Keratinocyte (primary cell): Measurements from ENCODE around the gene FSTL5. TPM values are rescaled to one million over a fixed set of nuclear protein-coding genes. Genes with fewer than 3 reads are reported as not detected.

Source experiments
- DNase-seq: peaks from one replicate; pipeline ENCODE4 v3.0.0-alpha.2; 2011; ENCODE audit warnings: low read depth, missing footprints, low spot score
- FAIRE-seq: peaks from 2 replicates; lab custom pipeline; 2011; peaks lifted over from hg19 to GRCh38; lab: Jason Lieb, UNC
- H2AFZ ChIP-seq: 2 replicates; pipeline ENCODE4 v1.6.0; 2012; ENCODE audit warnings: low read length, control low read depth, inconsistent platforms; ENCODE audit not compliant: control insufficient read depth
- H3K27ac ChIP-seq: 2 replicates; pipeline ENCODE4 v1.5.1; 2011; ENCODE audit warnings: low read length; ENCODE audit not compliant: control insufficient read depth, insufficient read depth
- H3K27me3 ChIP-seq: 3 replicates; pipeline ENCODE4 v1.6.0; 2011; ENCODE audit warnings: low read length; ENCODE audit not compliant: control insufficient read depth, insufficient read depth; ENCODE audit errors: extremely low read depth
- H3K36me3 ChIP-seq, 2 experiments: 2 replicates in 1 of 2; 3 replicates in 1 of 2; pipeline ENCODE4 v1.5.1; 2011; ENCODE audit warnings: low read length in 2 of 2, mild to moderate bottlenecking in 1 of 2; ENCODE audit not compliant: control insufficient read depth in 2 of 2, insufficient read depth in 2 of 2; ENCODE audit errors: extremely low read depth in 1 of 2
- H3K4me1 ChIP-seq: 3 replicates; pipeline ENCODE4 v1.5.1; 2011; ENCODE audit warnings: low read length; ENCODE audit not compliant: control insufficient read depth, insufficient read depth; ENCODE audit errors: extremely low read depth
- H3K4me2 ChIP-seq: 3 replicates; pipeline ENCODE4 v1.6.0; 2011; ENCODE audit warnings: low read depth, low read length; ENCODE audit not compliant: control insufficient read depth, insufficient read depth; ENCODE audit errors: extremely low read depth
- H3K4me3 ChIP-seq, 3 experiments: fragments of 200-600 bp in 1 of 3; sonication (generic) in 1 of 3; 2 replicates in 2 of 3; 3 replicates in 1 of 3; pipeline ENCODE4 v1.5.1; 2011 to 2016; ENCODE audit warnings: low read length in 3 of 3, mild to moderate bottlenecking in 3 of 3, control low read depth in 2 of 3, inconsistent platforms in 1 of 3, low read depth in 1 of 3, mixed read lengths in 1 of 3, mixed run types in 1 of 3, moderate library complexity in 1 of 3; ENCODE audit not compliant: control insufficient read depth in 2 of 3, insufficient read depth in 2 of 3; ENCODE audit errors: extremely low read depth in 1 of 3
- H3K79me2 ChIP-seq: 2 replicates; pipeline ENCODE4 v1.6.0; 2012; ENCODE audit warnings: low read length; ENCODE audit not compliant: control insufficient read depth, insufficient read depth
- H3K9ac ChIP-seq: 3 replicates; pipeline ENCODE4 v1.6.0; 2011; ENCODE audit warnings: low read length; ENCODE audit not compliant: control insufficient read depth, insufficient read depth; ENCODE audit errors: extremely low read depth
- H3K9me1 ChIP-seq: 3 replicates; pipeline ENCODE4 v1.6.0; 2011; ENCODE audit warnings: low read length; ENCODE audit not compliant: control insufficient read depth, insufficient read depth; ENCODE audit errors: extremely low read depth
- H3K9me3 ChIP-seq: 2 replicates; pipeline ENCODE4 v1.5.1; 2012; ENCODE audit warnings: low read depth, low read length; ENCODE audit not compliant: control insufficient read depth
- H4K20me1 ChIP-seq: 3 replicates; pipeline ENCODE4 v1.6.0; 2011; ENCODE audit warnings: low read length; ENCODE audit not compliant: control insufficient read depth, insufficient read depth; ENCODE audit errors: extremely low read depth
- CTCF ChIP-seq, 3 experiments: IDR thresholded peaks in 1 of 3; conservative IDR thresholded peaks in 1 of 3; optimal IDR thresholded peaks in 1 of 3; 2 replicates in 2 of 3; 3 replicates in 1 of 3; pipeline versions ENCODE3 to v1.5.1; 2011; ENCODE audit warnings: low read length in 3 of 3, mild to moderate bottlenecking in 3 of 3, moderate library complexity in 2 of 3, control low read depth in 1 of 3, inconsistent platforms in 1 of 3; ENCODE audit not compliant: insufficient read depth in 2 of 3; ENCODE audit errors: extremely low read depth in 1 of 3
- EZH2 ChIP-seq: IDR thresholded peaks from one replicate; pipeline ENCODE4 v1.6.1; 2012; ENCODE audit warnings: inconsistent platforms, mild to moderate bottlenecking, low read length, moderate library complexity
- dilution Hi-C: fragments of 300-500 bp; cut with MboI; formaldehyde crosslinking; loops from one replicate; pipeline ENCODE4 v1.7.0; 2020; ENCODE audit warnings: low sequenced_read_pairs; ENCODE audit not compliant: extremely low pct_ligation_motif_present
- polyA plus RNA-seq, 5 experiments: library from polyadenylated mRNA; depleted of rRNA in 3 of 5; stranded (reverse) in 3 of 5; stranded (forward) in 1 of 5; unstranded in 1 of 5; fragments of >200 nt; gene quantifications; 1 replicate in 1 of 5; 2 replicates in 3 of 5; 3 replicates in 1 of 5; pipeline versions ENCODE4 v1.2.1 to v1.2.3, GENCODE V29; 2011 to 2012; ENCODE audit warnings: missing spikeins in 2 of 5, low read depth in 1 of 5, low replicate concordance in 1 of 5

FSTL5 gene
- polyA plus RNA-seq, 1 donor (not counting 4 experiments of a cell fraction or from before 2014, with no cell fraction given) = not detected

- Histone ChIP-seq H3K27me3 (no peaks in the 10 kb centered on the region), H3K4me2 (no peak overlapping the region), H3K9me1 (no peaks in the 10 kb centered on the region), H3K4me3 (no peak overlapping the region), H3K4me1 (no peaks in the 10 kb centered on the region), H4K20me1 (no peaks in the 10 kb centered on the region), H3K27ac (no peak overlapping the region), H3K9ac (no peak overlapping the region), H3K9me3 (no peaks in the 10 kb centered on the region), H3K79me2 (no peaks in the 10 kb centered on the region), H3K36me3 (no peaks in the 10 kb centered on the region), H2AFZ (no peak overlapping the region)
- DNase-seq (no peak), FAIRE-seq (no peak)
- TF ChIP-seq EZH2 (no peak), CTCF (optimal IDR thresholded peaks at IDR 0.05 in 1 of 3, IDR thresholded peaks at IDR 0.05 in 1 of 3, conservative IDR thresholded peaks at IDR 0.05 in 1 of 3; ENCODE audit: extremely low read depth in 1 of 3, insufficient read depth in 2 of 3, low read length in 3 of 3) (no peak)
- dilution Hi-C loops = no loop called here
Measured at GRCh38 chr4:161530710-161531109, 633.1 kb downstream of the FSTL5 start.

- Histone ChIP-seq H3K9ac (no peak overlapping the region), H3K27ac (no peak overlapping the region), H2AFZ (no peak overlapping the region), H3K4me1 (no peaks in the 10 kb centered on the region), H3K9me3 (no peaks in the 10 kb centered on the region), H3K27me3 (no peaks in the 10 kb centered on the region), H3K36me3 (no peaks in the 10 kb centered on the region), H3K4me3 (no peak overlapping the region), H3K9me1 (no peaks in the 10 kb centered on the region), H3K79me2 (no peaks in the 10 kb centered on the region), H3K4me2 (no peak overlapping the region), H4K20me1 (no peaks in the 10 kb centered on the region)
- dilution Hi-C loops = no loop called here
- no peak for FAIRE-seq
- DNase-seq = no peak
- TF ChIP-seq EZH2 (no peak), CTCF (optimal IDR thresholded peaks at IDR 0.05 in 1 of 3, IDR thresholded peaks at IDR 0.05 in 1 of 3, conservative IDR thresholded peaks at IDR 0.05 in 1 of 3; ENCODE audit: extremely low read depth in 1 of 3, insufficient read depth in 2 of 3, low read length in 3 of 3) (no peak)
Measured at GRCh38 chr4:161525121-161525520, 638.7 kb downstream of the FSTL5 start.
